Measurements from ENCODE around the gene ADAM12. TPM values are rescaled to one million over a fixed set of nuclear protein-coding genes. Genes with fewer than 3 reads are reported as not detected.

The ADAM12 gene
- total and polyA plus RNA-seq, 2 experiments from 2014 or later: 0.13 to 0.87 TPM

- Mint-ChIP-seq H3K27ac (peak overlapping the region; percentile 94), H3K4me1 (peaks cover 50% of the 10 kb centered on the region), H3K27me3 (ENCODE audit: insufficient read depth, low read depth, poor library complexity) (peaks cover 15% of the 10 kb centered on the region), H3K4me3 (no peak overlapping the region), H3K9me3 (peaks cover 12% of the 10 kb centered on the region), H3K36me3 (ENCODE audit: low read depth) (peaks cover 14% of the 10 kb centered on the region)
- H4K20me1 ChIP-seq (replicated peaks; ENCODE audit: insufficient read depth): no peaks in the 10 kb centered on the region
- H3K27me3 ChIP-seq (ENCODE audit: insufficient read depth): no peaks in the 10 kb centered on the region
- H3K4me1 ChIP-seq (ENCODE audit: insufficient read depth): peaks cover 48% of the 10 kb centered on the region
- H3K4me2 ChIP-seq: peak overlapping the region; percentile 36
- H3K27ac ChIP-seq (ENCODE audit: low read depth): peak overlapping the region; percentile 83
- H3F3A ChIP-seq (replicated peaks; ENCODE audit: low read depth): 0 out of 2 replicates have a peak, but pooled peaks cover 2% of the 10 kb centered on the region
- TF ChIP-seq REST (IDR thresholded peaks at IDR 0.05; ENCODE audit: unreplicated experiment) (no peak), JUNB (IDR thresholded peaks at IDR 0.05; ENCODE audit: unreplicated experiment) (no peak), POLR2AphosphoS5 (IDR thresholded peaks at IDR 0.05; ENCODE audit: low read depth) (no peak)
- peak overlapping the region; percentile 57; the same call in 1 of the 2 replicates for H2AFZ ChIP-seq
- H3K79me2 ChIP-seq (replicated peaks; ENCODE audit: insufficient read depth): no peaks in the 10 kb centered on the region
- peak; percentile 74 for ATAC-seq
- DNase-seq (ENCODE audit: low spot score): no peak
- peaks cover 7% of the 10 kb centered on the region for H3K36me3 ChIP-seq (ENCODE audit: insufficient read depth)
- 0 out of 2 replicates have a peak, but pooled peaks cover 4% of the 10 kb centered on the region for H3K9me2 ChIP-seq (ENCODE audit: insufficient read depth)
- H3K4me3 ChIP-seq: 0 out of 2 replicates have a peak overlapping the region, but pooled peaks have one; percentile 17
Observed at GRCh38 chr10:126153711-126154628, 234.3 kb downstream of the ADAM12 start.

- no peak overlapping the region for H3K27ac ChIP-seq (ENCODE audit: low read depth)
- TF ChIP-seq STAT1 (IDR thresholded peaks at IDR 0.05; ENCODE audit: unreplicated experiment) (no peak), ZNF114 (CRISPR knock-in tag; IDR thresholded peaks at IDR 0.05) (no peak), CREB1 (CRISPR knock-in tag; IDR thresholded peaks at IDR 0.05; ENCODE audit: low read depth) (no peak), CTCF (conservative IDR thresholded peaks at IDR 0.05; ENCODE audit: low read depth in 2 of 2) (no peak), EZH2phosphoT487 (IDR thresholded peaks at IDR 0.05; ENCODE audit: unreplicated experiment) (no peak), EZH2 (IDR thresholded peaks at IDR 0.05; ENCODE audit: low read depth, unreplicated experiment) (no peak)
Observed at GRCh38 chr10:126147866-126148587, 240.2 kb downstream of the ADAM12 start.

More at GRCh38 chr10:126147866-126148587, 240.2 kb downstream of the ADAM12 start:
- H3K4me1 Mint-ChIP-seq: peaks cover 3% of the 10 kb centered on the region
- peaks cover 5% of the 10 kb centered on the region for H3K27me3 Mint-ChIP-seq (ENCODE audit: insufficient read depth, low read depth, poor library complexity)
- Histone ChIP-seq H2AFZ (peak overlapping the region; percentile 78), H3K4me2 (no peak overlapping the region), H3K27me3 (ENCODE audit: insufficient read depth) (no peaks in the 10 kb centered on the region), H3K9me2 (ENCODE audit: insufficient read depth) (0 out of 2 replicates have a peak, but pooled peaks cover 12% of the 10 kb centered on the region), H3K36me3 (ENCODE audit: insufficient read depth) (peaks cover 7% of the 10 kb centered on the region), H4K20me1 (replicated peaks; ENCODE audit: insufficient read depth) (no peaks in the 10 kb centered on the region), H3K79me2 (replicated peaks; ENCODE audit: insufficient read depth) (no peaks in the 10 kb centered on the region), H3F3A (replicated peaks; ENCODE audit: low read depth) (peaks cover 7% of the 10 kb centered on the region), H3K4me3 (no peak overlapping the region), H3K4me1 (ENCODE audit: insufficient read depth) (peaks cover 13% of the 10 kb centered on the region)
- H3K9me3 Mint-ChIP-seq: peaks cover 20% of the 10 kb centered on the region
- no peak for DNase-seq (ENCODE audit: low spot score)
- peak; percentile 54; the same call in 2 of the 3 replicates for ATAC-seq
- peaks cover 22% of the 10 kb centered on the region for H3K36me3 Mint-ChIP-seq (ENCODE audit: low read depth)
- no peak overlapping the region for H3K4me3 Mint-ChIP-seq
- peak overlapping the region; percentile 81 for H3K27ac Mint-ChIP-seq
